ENCODE measurements around the gene MRPL40. TPM values are rescaled to one million over a fixed set of nuclear protein-coding genes. Genes with fewer than 3 reads are reported as not detected.
"Not testable (repeated sequence)": the region's sequence is repeated elsewhere in the genome, so short reads cannot be mapped to it uniquely, and the experiment has no call there.

Gene MRPL40
- total RNA-seq, 1 donor from 2014 or later, result 23.3 TPM

GRCh38 chr22:19430890-19431541 lies 1.3 kb upstream of the MRPL40 start:
- intact Hi-C loops (cut with DNase I), result no loop called here
- TF ChIP-seq POLR2A (IDR thresholded peaks at IDR 0.05) (no peak), POLR2AphosphoS5 (IDR thresholded peaks at IDR 0.05; ENCODE audit: insufficient read depth in 1 of 2, low read depth in 1 of 2) (no peak)
- no peaks in the 10 kb centered on the region for H3K9me3 ChIP-seq
- peak overlapping the region; percentile 81 to 93 for H3K4me3 ChIP-seq
- peak overlapping the region; percentile 51 for H3K27ac ChIP-seq
- H3K27me3 ChIP-seq, result no peaks in the 10 kb centered on the region
- peaks cover 37% of the 10 kb centered on the region for H3K4me1 ChIP-seq
- DNase-seq (ENCODE audit: extremely low spot score in 2 of 2), result no peak
- H3K36me3 ChIP-seq, result peaks cover 0 to 19% of the 10 kb centered on the region in 2 donors

- H3K4me3 ChIP-seq, result peak within 1 kb of the TSS; percentile 81 to 93
- H3K4me1 ChIP-seq, result peaks cover 37% of the 10 kb centered on the region
- peak within 1 kb of the TSS; percentile 88 for H3K27ac ChIP-seq
- peak in 1 of 2 donors; percentile 19 for TF ChIP-seq POLR2A (IDR thresholded peaks at IDR 0.05)
- TF ChIP-seq, protein P1, sequence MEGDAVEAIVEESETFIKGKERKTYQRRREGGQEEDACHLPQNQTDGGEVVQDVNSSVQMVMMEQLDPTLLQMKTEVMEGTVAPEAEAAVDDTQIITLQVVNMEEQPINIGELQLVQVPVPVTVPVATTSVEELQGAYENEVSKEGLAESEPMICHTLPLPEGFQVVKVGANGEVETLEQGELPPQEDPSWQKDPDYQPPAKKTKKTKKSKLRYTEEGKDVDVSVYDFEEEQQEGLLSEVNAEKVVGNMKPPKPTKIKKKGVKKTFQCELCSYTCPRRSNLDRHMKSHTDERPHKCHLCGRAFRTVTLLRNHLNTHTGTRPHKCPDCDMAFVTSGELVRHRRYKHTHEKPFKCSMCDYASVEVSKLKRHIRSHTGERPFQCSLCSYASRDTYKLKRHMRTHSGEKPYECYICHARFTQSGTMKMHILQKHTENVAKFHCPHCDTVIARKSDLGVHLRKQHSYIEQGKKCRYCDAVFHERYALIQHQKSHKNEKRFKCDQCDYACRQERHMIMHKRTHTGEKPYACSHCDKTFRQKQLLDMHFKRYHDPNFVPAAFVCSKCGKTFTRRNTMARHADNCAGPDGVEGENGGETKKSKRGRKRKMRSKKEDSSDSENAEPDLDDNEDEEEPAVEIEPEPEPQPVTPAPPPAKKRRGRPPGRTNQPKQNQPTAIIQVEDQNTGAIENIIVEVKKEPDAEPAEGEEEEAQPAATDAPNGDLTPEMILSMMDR (IDR thresholded peaks at IDR 0.05), result no peak
- intact Hi-C loops (cut with DNase I), result loop anchor here (2.0 kb wide), 1 partner anchor 47 kb away; the partner anchor contains the start of genes CDC45 and UFD1
- no peaks in the 10 kb centered on the region for H3K9me3 ChIP-seq
- no peak for DNase-seq (ENCODE audit: extremely low spot score in 2 of 2)
- no peaks in the 10 kb centered on the region for H3K27me3 ChIP-seq
- peaks cover 0 to 25% of the 10 kb centered on the region in 2 donors for H3K36me3 ChIP-seq
These were observed 654 bp upstream of the MRPL40 start, which contains the start of gene HIRA for GRCh38 chr22:19431649-19432132. Gene HIRA (minus strand): TSS chr22:19431733. CDS start chr22:19431476, 257 bp downstream.

DNA sequence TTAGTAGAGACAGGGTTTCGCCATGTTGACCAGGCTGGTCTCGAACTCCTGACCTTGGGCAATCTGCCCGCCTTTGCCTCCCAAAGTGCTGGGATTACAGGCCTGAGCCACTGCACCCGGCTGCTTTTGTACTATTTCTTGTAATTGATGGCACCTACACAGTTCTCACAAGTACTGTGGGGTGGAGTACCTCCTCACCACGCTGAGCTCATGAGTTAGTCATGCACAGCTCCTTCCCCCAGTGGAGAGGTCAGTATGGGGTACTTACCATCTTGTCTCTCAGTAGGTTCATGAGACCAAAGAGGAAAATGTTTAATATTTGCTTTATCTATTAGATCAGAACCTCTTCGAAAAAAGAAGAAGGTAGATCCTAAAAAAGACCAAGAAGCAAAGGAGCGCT lies 2.1 kb downstream of the MRPL40 start:
- Histone ChIP-seq H3K9me3 (no peaks in the 10 kb centered on the region), H3K27ac (no peak overlapping the region), H3K4me3 (no peak overlapping the region), H3K36me3 (peaks cover 0 to 26% of the 10 kb centered on the region in 2 donors), H3K27me3 (no peaks in the 10 kb centered on the region), H3K4me1 (peaks cover 26% of the 10 kb centered on the region)
- DNase-seq (ENCODE audit: extremely low spot score in 2 of 2), result no peak
- intact Hi-C loops (cut with DNase I), result no loop called here
- TF ChIP-seq POLR2AphosphoS5 (IDR thresholded peaks at IDR 0.05; ENCODE audit: insufficient read depth in 1 of 2, low read depth in 1 of 2), result no peak
- TF ChIP-seq POLR2A (IDR thresholded peaks at IDR 0.05), result no peak
- TF ChIP-seq, protein P1 (IDR thresholded peaks at IDR 0.05), result no peak

- no peak for TF ChIP-seq POLR2AphosphoS5 (IDR thresholded peaks at IDR 0.05; ENCODE audit: insufficient read depth in 1 of 2, low read depth in 1 of 2)
- TF ChIP-seq, protein P1 (IDR thresholded peaks at IDR 0.05), result no peak
- TF ChIP-seq POLR2A (IDR thresholded peaks at IDR 0.05), result no peak
- no peak for DNase-seq (ENCODE audit: extremely low spot score in 2 of 2)
- Histone ChIP-seq H3K36me3 (peaks cover 0 to 26% of the 10 kb centered on the region in 2 donors), H3K4me3 (no peak overlapping the region), H3K9me3 (no peaks in the 10 kb centered on the region), H3K4me1 (peaks cover 20% of the 10 kb centered on the region), H3K27me3 (no peaks in the 10 kb centered on the region), H3K27ac (no peak overlapping the region)
- intact Hi-C loops (cut with DNase I), result no loop called here
These were observed 2.7 kb downstream of the MRPL40 start for GRCh38 chr22:19434829-19435580.

- intact Hi-C loops (cut with DNase I); H3K27me3 ChIP-seq; DNase-seq (ENCODE audit: extremely low spot score in 2 of 2); H3K9me3 ChIP-seq; H3K27ac ChIP-seq; H3K4me1 ChIP-seq; H3K4me3 ChIP-seq: not testable (repeated sequence)
- H3K36me3 ChIP-seq, result peaks cover 0 to 26% of the 10 kb centered on the region in 2 donors
These were observed 4.3 kb downstream of the MRPL40 start for GRCh38 chr22:19436444-19437161.

All from vagina (tissue), 2 donors.